ENCODE results near the gene GRID1.
A peak's percentile ranks its signal among the peaks of the same experiment; 100 is the strongest.

GRID1 gene

GRCh38 chr10:86361156-86362128, 5.2 kb downstream of the GRID1 start:
- intact Hi-C loops (cut with micrococcal nuclease) = loop anchor here (10.0 kb wide), 1 partner anchor 187 kb away; no protein-coding TSS in a partner anchor
- peak overlapping the region; percentile 20 for H3K27ac Mint-ChIP-seq
- peaks cover 72% of the 10 kb centered on the region for H3K4me1 Mint-ChIP-seq (ENCODE audit: low read depth)
- H3K4me3 Mint-ChIP-seq = no peak overlapping the region
- H3K36me3 Mint-ChIP-seq (ENCODE audit: low read depth) = no peaks in the 10 kb centered on the region
- H3K27me3 Mint-ChIP-seq = peaks cover 52% of the 10 kb centered on the region
- H3K9me3 Mint-ChIP-seq = no peaks in the 10 kb centered on the region

DNA sequence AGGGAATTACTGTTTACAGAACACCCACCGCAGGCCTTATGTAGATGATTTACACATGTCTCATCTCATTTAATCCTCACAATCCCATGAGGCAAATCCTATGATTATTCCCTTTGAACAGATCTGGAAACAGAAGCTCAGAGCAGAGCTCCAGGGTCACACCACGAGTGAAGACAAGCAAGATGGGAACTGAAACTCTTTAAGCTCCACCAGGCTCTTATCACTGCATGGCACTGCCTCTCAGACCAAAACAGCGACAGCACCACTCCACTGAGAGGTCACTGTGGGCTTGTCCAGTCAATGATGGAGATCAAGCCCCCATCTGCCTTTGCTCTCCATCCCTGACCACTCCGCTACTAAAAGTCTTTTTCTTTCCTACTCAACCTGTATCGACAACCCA, 5.9 kb downstream of the GRID1 start:
- Mint-ChIP-seq H3K27me3 (peaks cover 49% of the 10 kb centered on the region), H3K4me3 (no peak overlapping the region), H3K27ac (peak overlapping the region; percentile 20), H3K36me3 (ENCODE audit: low read depth) (no peaks in the 10 kb centered on the region), H3K9me3 (no peaks in the 10 kb centered on the region), H3K4me1 (ENCODE audit: low read depth) (peaks cover 77% of the 10 kb centered on the region)
- intact Hi-C loops (cut with micrococcal nuclease) = loop anchor here (10.0 kb wide), 1 partner anchor 186 kb away; no protein-coding TSS in a partner anchor

DNA sequence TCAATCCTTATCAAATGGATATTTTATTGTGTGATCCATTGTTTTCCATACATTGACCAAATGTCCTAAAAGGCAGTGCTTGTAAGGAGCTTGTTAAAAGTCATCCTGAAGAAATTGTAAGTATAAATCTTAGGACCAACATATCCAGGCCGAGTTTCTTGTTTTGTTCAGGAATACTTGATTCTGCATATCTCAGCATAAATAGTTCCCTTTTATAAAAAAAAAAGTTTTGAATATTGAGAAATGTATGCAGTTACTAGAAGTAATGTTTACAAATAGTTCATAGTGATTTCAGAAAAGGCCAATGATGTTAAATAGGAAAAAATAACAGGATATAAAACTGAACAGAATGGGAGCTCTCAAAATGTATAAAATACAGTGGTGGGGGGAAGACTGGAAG, 6.6 kb downstream of the GRID1 start:
- H3K9me3 Mint-ChIP-seq = no peaks in the 10 kb centered on the region
- no peak overlapping the region for H3K4me3 Mint-ChIP-seq
- H3K4me1 Mint-ChIP-seq (ENCODE audit: low read depth) = peaks cover 77% of the 10 kb centered on the region
- peaks cover 43% of the 10 kb centered on the region for H3K27me3 Mint-ChIP-seq
- intact Hi-C loops (cut with micrococcal nuclease) = loop anchor here (10.0 kb wide), 1 partner anchor 185 kb away; no protein-coding TSS in a partner anchor
- no peaks in the 10 kb centered on the region for H3K36me3 Mint-ChIP-seq (ENCODE audit: low read depth)
- no peak overlapping the region for H3K27ac Mint-ChIP-seq

DNA sequence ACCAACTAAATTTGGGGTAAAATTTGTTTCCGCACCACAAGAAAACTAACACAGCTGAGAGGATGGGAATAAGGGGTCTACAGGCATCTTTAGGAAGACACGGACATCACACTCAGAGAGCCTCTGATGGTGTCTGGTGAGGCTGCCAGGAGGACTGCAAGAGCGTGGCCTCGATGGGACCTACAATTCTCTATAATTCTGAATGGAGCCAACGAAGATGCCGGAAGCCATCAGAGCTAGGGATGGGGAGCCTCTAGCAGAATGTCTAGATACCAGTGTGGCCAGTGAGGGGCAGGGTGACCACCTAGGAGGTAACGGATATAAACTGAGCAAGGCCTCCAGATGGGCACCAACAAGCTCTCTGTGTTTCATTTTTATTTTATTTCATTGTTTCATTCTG, 7.5 kb downstream of the GRID1 start:
- H3K4me1 Mint-ChIP-seq (ENCODE audit: low read depth) = peaks cover 76% of the 10 kb centered on the region
- no peaks in the 10 kb centered on the region for H3K36me3 Mint-ChIP-seq (ENCODE audit: low read depth)
- H3K9me3 Mint-ChIP-seq = no peaks in the 10 kb centered on the region
- H3K27me3 Mint-ChIP-seq = peaks cover 35% of the 10 kb centered on the region
- H3K27ac Mint-ChIP-seq = no peak overlapping the region
- no peak overlapping the region for H3K4me3 Mint-ChIP-seq
- intact Hi-C loops (cut with micrococcal nuclease) = no loop called here

DNA sequence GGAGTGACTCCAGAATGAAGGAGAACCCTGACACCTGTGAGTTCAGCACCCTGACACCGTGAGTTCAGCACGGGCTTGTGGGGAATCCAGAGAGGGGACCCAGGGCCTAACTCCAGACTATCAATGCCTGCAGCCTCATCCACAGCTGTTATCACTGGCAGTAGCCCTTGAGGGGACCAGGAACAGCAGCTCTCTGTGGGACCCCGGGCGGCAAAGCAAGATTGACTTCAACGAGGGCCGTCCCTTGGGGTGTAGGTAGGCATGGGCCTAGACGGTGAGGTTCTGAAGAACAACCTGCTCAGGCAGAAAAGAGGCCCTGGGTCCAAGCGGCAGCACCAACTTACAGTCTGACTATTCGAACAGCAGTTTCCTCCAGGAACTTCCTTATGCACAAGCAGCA, 8.9 kb downstream of the GRID1 start:
- H3K27me3 Mint-ChIP-seq = peaks cover 24% of the 10 kb centered on the region
- no peaks in the 10 kb centered on the region for H3K36me3 Mint-ChIP-seq (ENCODE audit: low read depth)
- H3K4me3 Mint-ChIP-seq = no peak overlapping the region
- peaks cover 70% of the 10 kb centered on the region for H3K4me1 Mint-ChIP-seq (ENCODE audit: low read depth)
- intact Hi-C loops (cut with micrococcal nuclease) = no loop called here
- no peaks in the 10 kb centered on the region for H3K9me3 Mint-ChIP-seq
- peak overlapping the region; percentile 84 for H3K27ac Mint-ChIP-seq

DNA sequence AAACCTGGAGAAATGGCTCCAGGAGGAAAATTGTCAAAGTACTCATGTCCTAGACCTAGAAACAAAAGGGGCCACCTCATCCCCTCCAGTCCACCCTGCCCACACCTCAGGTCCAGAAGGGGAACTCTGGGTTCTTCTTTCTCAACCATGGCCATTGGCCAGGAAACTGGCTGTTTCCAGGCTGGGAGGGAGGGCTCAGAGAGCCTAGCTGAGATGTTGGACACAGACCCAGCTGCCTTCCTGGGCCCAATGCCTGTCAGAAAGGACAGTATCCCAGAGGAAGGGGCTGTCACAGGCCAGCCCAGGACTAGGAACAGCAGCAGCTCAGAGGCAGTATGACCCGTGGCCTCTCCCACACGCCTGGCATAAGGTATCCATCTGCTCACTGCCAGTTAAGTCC, 9.6 kb downstream of the GRID1 start:
- peaks cover 19% of the 10 kb centered on the region for H3K27me3 Mint-ChIP-seq
- intact Hi-C loops (cut with micrococcal nuclease) = no loop called here
- H3K4me3 Mint-ChIP-seq = no peak overlapping the region
- H3K27ac Mint-ChIP-seq = peak overlapping the region; percentile 84
- no peaks in the 10 kb centered on the region for H3K9me3 Mint-ChIP-seq
- peaks cover 68% of the 10 kb centered on the region for H3K4me1 Mint-ChIP-seq (ENCODE audit: low read depth)
- H3K36me3 Mint-ChIP-seq (ENCODE audit: low read depth) = no peaks in the 10 kb centered on the region

- intact Hi-C loops (cut with micrococcal nuclease) = no loop called here
- H3K9me3 Mint-ChIP-seq = no peaks in the 10 kb centered on the region
- H3K4me3 Mint-ChIP-seq = no peak overlapping the region
- peak overlapping the region; percentile 84 for H3K27ac Mint-ChIP-seq
- peaks cover 65% of the 10 kb centered on the region for H3K4me1 Mint-ChIP-seq (ENCODE audit: low read depth)
- H3K27me3 Mint-ChIP-seq = peaks cover 15% of the 10 kb centered on the region
- no peaks in the 10 kb centered on the region for H3K36me3 Mint-ChIP-seq (ENCODE audit: low read depth)
Measured at GRCh38 chr10:86356296-86356695, 10.3 kb downstream of the GRID1 start.

GRCh38 chr10:86355571-86356038, 11.0 kb downstream of the GRID1 start:
- peak overlapping the region; percentile 84 for H3K27ac Mint-ChIP-seq
- H3K4me3 Mint-ChIP-seq = peak overlapping the region; percentile 2
- peaks cover 58% of the 10 kb centered on the region for H3K4me1 Mint-ChIP-seq (ENCODE audit: low read depth)
- H3K27me3 Mint-ChIP-seq = peaks cover 20% of the 10 kb centered on the region
- no peaks in the 10 kb centered on the region for H3K9me3 Mint-ChIP-seq
- intact Hi-C loops (cut with micrococcal nuclease) = no loop called here
- H3K36me3 Mint-ChIP-seq (ENCODE audit: low read depth) = no peaks in the 10 kb centered on the region

- H3K27ac Mint-ChIP-seq = peak overlapping the region; percentile 84
- no peaks in the 10 kb centered on the region for H3K36me3 Mint-ChIP-seq (ENCODE audit: low read depth)
- intact Hi-C loops (cut with micrococcal nuclease) = no loop called here
- peaks cover 51% of the 10 kb centered on the region for H3K4me1 Mint-ChIP-seq (ENCODE audit: low read depth)
- H3K4me3 Mint-ChIP-seq = no peak overlapping the region
- peaks cover 23% of the 10 kb centered on the region for H3K27me3 Mint-ChIP-seq
- H3K9me3 Mint-ChIP-seq = no peaks in the 10 kb centered on the region
Measured at GRCh38 chr10:86354761-86355540, 11.6 kb downstream of the GRID1 start.

DNA sequence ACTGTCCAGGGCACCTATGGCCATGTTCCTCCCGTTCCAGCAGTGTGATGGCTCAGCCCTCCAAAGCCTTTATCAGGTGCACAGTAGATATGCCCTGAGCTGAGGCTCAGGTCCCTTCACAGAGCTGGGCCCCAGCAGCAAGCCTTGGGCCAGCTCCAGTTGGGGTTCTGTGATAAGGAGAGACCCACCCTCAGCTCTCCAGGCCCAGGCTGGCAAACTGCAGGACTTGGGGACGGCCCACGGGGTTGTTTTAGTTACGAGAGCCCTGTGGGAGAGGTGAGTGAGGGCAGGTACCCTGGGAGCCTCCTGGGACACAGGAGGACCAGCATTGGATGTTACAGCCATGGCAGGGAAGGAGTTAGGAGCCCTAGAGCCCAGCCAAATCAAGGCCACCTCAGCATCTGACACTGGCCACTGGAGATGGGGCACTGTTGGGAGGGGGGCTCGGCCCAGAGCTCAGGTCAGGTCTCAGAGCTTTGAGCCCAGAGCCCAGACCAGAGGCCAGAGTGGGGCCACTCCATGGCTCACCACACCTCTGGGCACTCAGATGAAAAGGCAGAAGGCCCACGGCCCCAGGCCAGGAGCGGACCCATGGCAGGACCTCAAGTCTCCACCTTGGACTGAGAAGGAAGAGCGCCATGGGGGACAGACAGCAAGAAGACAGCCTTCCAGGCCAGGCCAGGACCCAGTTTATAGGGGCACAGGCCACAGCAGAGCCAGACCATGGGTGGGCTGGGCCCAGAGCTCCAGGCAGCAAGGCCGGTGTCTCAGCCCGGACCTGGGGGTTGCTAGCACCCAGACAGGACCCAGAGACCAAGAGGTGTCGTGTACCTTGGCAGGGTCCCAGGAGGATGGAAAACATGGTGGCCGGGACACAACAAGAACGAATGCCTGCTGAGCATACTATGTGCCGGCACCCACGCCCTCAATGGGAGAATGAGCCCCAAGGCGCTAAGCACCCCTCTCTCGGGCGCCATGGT, 12.8 kb downstream of the GRID1 start:
- Mint-ChIP-seq H3K4me1 (ENCODE audit: low read depth) (peaks cover 46% of the 10 kb centered on the region), H3K27me3 (peaks cover 28% of the 10 kb centered on the region), H3K4me3 (no peak overlapping the region), H3K9me3 (no peaks in the 10 kb centered on the region), H3K27ac (peak overlapping the region; percentile 71), H3K36me3 (ENCODE audit: low read depth) (no peaks in the 10 kb centered on the region)
- intact Hi-C loops (cut with micrococcal nuclease) = no loop called here

- Mint-ChIP-seq H3K27ac (no peak overlapping the region), H3K9me3 (no peaks in the 10 kb centered on the region), H3K27me3 (peaks cover 28% of the 10 kb centered on the region), H3K4me1 (ENCODE audit: low read depth) (peaks cover 22% of the 10 kb centered on the region), H3K4me3 (no peak overlapping the region), H3K36me3 (ENCODE audit: low read depth) (no peaks in the 10 kb centered on the region)
- intact Hi-C loops (cut with micrococcal nuclease) = no loop called here
Measured at GRCh38 chr10:86350897-86351296, 15.7 kb downstream of the GRID1 start.

DNA sequence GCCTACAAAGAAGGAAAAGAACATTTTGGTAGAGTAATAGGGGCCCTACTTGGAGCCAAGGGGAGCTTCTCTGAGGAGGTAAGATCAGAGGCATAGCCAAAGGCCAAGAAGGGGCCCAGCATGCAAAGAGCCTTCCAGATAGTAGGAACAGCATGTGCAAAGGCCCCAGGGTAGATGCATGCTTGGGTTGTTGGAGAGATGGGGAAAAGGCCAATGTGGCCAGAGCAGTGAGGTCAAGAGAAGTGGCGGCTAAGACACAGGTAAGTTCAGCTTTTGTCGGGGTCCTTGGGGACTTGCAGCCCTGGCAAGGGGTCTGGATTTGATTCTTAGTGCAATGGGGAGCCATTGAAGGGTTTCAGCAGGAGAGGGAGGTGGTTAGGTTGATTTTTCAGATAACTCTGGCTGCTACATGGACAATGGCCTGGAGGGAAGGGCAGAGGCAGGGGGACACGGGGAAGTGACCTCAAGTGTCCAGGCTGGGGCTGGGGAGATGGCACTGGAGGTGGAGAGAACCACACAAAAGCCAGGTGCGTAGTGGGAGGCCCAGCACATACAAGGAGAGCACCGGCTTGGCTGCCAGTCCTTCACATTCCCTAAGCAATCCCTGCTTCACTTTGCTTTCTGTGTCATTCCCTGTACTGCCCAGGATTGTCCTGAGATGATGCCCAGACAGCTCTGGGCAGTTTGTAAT, 16.5 kb downstream of the GRID1 start:
- intact Hi-C loops (cut with micrococcal nuclease) = no loop called here
- H3K36me3 Mint-ChIP-seq (ENCODE audit: low read depth) = no peaks in the 10 kb centered on the region
- H3K9me3 Mint-ChIP-seq = no peaks in the 10 kb centered on the region
- H3K4me3 Mint-ChIP-seq = no peak overlapping the region
- H3K27me3 Mint-ChIP-seq = peaks cover 28% of the 10 kb centered on the region
- H3K27ac Mint-ChIP-seq = no peak overlapping the region
- H3K4me1 Mint-ChIP-seq (ENCODE audit: low read depth) = peaks cover 16% of the 10 kb centered on the region

GRCh38 chr10:86349474-86349873, 17.1 kb downstream of the GRID1 start:
- Mint-ChIP-seq H3K4me1 (ENCODE audit: low read depth) (peaks cover 16% of the 10 kb centered on the region), H3K9me3 (no peaks in the 10 kb centered on the region), H3K27ac (no peak overlapping the region), H3K4me3 (no peak overlapping the region), H3K36me3 (ENCODE audit: low read depth) (no peaks in the 10 kb centered on the region), H3K27me3 (peaks cover 27% of the 10 kb centered on the region)
- intact Hi-C loops (cut with micrococcal nuclease) = no loop called here

Measured in dendritic cell treated with granulocyte-macrophage colony-stimulating factor and Interleukin-4, amounts not matched to agents 40 ng/mL and 50 ng/mL, for 4 days (primary cell).